Activated T-cell treated with anti-CD3 and anti-CD28 coated beads for 1 hour (primary cell): Measurements from ENCODE around the gene GNAO1.
A peak's percentile ranks its signal among the peaks of the same experiment; 100 is the strongest.

Source experiments
- DNase-seq: peaks from one replicate; pipeline ENCODE4 v3.0.0-alpha.2; 2020; ENCODE audit warnings: low read depth

Gene GNAO1

GRCh38 chr16:56191156-56191815 is at the start of gene GNAO1:
GNAO1 (plus strand) TSS chr16:56191489; CDS start chr16:56192236, 747 bp downstream.
- peak; percentile 38 for DNase-seq

- DNase-seq, result no peak
These were observed 47.6 kb upstream of the GNAO1 start for GRCh38 chr16:56143666-56144065.

GRCh38 chr16:56145369-56145768 is 45.9 kb upstream of the GNAO1 start:
- DNase-seq, result no peak

DNA sequence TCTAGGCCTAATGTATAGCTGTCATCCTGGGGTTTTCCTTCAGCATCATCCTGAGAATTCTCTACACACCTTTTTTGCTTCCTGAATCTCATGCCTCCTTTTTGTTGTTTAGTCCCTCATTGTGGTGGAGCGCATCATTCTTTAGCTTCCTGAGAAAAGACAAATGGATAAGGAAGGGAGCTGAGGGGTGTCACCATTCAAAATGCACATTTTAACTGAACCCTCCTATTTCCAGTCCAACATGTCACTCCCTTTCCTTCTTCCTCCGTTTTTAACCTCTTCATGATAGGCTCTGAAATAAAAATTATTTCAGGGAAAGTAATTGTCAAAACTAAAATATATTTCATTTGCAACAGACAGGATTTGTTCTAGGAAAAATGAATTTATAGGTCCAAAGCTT is 39.7 kb upstream of the GNAO1 start:
- no peak for DNase-seq

GRCh38 chr16:56161658-56162057 is 29.6 kb upstream of the GNAO1 start:
- no peak for DNase-seq

DNA sequence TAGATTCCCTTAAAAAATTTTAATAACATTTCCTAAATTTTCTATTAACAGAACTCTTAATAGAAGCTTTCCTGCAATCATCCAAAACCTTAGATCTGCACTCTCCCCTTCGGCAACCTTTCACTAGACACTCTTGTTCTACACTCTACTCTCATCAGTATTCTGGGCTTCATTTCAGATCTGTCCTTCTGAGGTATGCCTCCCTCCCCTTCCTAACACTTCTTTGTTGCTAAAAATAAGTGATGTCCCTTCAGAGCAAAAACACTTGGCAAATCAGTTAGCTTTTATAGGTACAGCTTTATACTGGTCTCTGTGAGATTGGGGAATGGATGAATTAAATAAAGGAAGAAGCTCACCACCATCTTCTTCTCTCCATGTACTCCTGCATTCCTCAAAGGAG is 28.2 kb upstream of the GNAO1 start:
- DNase-seq, result no peak

GRCh38 chr16:56163938-56164337 is 27.4 kb upstream of the GNAO1 start:
- no peak for DNase-seq

DNA sequence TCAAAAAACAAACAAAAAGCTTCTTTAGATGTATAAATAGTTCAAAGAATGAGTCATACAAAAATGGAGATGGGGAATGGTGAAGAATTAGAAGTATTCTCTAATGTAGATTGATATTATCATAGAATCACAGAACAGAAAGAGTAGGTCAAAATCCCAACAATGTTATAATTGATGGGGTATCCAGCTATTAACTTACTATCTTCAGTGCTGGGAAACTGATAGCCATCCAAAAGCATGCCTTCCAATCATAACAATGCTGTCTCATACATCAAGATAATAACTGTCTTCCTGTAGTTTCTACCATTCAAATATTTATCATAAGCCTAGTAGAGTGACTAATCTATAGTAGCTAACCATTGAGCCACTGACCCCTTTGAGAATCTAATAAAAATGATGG is 26.7 kb upstream of the GNAO1 start:
- DNase-seq, result no peak

- DNase-seq, result no peak
These were observed 16.9 kb upstream of the GNAO1 start for GRCh38 chr16:56174411-56174810.

DNA sequence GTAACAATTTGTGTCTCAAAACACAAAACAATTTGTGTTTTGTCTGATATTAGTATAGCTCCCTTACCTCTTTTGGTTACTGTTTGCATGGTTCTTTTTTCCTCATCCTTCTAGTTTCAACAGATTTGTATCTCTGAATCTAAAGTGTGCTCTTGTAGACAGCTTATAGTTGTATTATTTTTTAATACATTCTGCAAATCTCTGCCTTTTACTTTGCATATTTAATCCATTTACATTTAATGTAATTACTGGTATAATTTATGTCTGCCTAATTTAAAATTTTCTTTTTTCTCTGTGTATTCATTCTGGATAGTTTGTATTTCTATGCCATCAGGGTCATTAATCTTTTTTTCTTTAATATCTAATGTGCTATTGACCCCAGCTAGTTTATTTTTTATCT is 9.9 kb upstream of the GNAO1 start:
- DNase-seq, result no peak

- no peak for DNase-seq
These were observed 8.0 kb upstream of the GNAO1 start for GRCh38 chr16:56183266-56183665.

DNA sequence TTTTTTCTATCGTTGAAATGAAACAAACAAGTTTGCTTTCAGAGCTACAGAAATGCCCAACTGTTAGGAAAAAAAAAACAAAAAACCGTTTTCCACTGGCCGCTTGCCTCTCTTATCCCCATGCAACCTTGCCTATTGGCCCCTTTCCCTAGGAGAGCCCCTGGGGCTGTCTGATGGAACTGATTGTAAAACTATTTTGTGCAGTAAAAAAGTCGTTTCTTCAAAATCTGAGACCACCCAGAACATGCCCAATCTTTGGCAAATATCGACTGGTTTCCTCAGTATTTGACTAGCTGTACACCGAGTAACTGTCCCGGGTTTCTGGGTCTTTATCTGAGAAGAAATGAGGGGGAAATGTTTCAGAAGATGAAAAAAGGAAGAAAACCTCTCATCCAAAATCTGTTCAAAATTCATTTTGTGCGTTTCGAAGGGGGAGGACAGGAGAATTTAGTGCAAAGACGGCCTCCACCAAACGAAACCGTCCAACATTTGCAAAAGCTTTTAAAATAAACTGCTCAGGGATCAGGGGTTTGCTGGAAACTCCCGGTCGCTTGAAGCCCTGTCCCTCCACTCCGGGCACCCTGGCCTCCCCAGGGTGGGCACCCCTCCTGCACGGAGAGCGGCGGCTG is 1.1 kb upstream of the GNAO1 start:
- DNase-seq, result no peak

DNA sequence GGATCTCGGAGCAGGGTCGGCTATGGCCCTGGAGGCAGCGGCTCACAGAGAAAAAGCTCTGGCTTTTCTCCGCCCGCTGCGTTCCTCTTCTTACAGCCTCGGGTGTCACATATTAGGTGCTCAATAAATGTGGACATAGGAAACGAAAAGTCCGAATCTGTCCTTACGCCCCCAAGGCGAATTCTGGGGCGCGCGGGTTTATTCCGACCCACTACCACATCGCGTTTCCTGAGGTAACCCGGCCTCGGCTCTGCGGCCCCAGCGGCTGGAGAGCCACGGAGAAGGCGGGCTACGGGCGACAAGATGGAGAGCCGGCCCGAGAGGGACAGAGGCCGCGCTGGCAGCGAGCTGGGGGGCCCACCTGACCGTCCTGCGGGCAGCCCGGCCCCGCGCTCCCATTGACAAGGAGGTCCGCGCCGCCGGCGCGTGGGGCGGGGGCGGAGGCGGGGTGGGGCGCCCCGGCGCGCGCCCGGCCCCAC is 573 bp upstream of the GNAO1 start:
- no peak for DNase-seq

- DNase-seq, result no peak
These were observed 746 bp downstream of the GNAO1 start for GRCh38 chr16:56191835-56192634.

DNA sequence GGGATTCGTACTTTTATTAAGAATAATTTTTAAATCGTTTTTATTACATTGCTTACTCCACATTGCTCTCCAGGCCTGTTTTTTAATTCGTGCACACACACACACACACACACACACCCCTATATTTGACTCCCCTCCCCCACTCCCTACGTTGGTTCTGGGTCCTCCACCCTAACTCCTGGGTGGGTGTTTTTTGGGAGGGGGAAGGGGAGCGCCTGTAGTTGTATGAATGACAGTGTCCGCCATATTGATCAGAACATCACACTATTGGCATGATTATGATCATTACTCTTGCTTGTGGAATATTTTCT is 1.3 kb downstream of the GNAO1 start:
- no peak for DNase-seq

GRCh38 chr16:56192986-56193945 is 2.0 kb downstream of the GNAO1 start:
- no peak for DNase-seq

- DNase-seq, result peak; percentile 51
These were observed 2.9 kb downstream of the GNAO1 start for GRCh38 chr16:56193951-56194726.

GRCh38 chr16:56195151-56195550 is 3.9 kb downstream of the GNAO1 start:
- DNase-seq, result no peak

DNA sequence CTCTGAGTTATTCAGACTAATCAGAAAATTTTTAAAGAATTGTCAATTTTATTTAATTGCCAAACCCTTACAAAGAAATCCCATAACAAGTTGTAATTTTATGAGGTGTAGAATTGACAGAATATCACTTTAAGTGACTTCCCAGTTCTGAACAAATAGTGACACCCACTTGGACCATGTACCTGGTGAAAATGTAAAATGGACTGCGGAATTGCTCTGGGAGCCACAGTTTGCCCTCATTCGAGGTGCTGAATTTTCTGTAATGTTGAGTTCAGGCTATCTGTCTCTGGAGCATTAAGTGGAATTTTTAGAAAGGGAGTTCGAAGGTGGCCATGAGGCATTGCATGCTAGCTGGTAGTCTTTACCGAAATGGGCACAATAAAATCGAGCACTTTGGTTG is 5.1 kb downstream of the GNAO1 start:
- no peak for DNase-seq

DNA sequence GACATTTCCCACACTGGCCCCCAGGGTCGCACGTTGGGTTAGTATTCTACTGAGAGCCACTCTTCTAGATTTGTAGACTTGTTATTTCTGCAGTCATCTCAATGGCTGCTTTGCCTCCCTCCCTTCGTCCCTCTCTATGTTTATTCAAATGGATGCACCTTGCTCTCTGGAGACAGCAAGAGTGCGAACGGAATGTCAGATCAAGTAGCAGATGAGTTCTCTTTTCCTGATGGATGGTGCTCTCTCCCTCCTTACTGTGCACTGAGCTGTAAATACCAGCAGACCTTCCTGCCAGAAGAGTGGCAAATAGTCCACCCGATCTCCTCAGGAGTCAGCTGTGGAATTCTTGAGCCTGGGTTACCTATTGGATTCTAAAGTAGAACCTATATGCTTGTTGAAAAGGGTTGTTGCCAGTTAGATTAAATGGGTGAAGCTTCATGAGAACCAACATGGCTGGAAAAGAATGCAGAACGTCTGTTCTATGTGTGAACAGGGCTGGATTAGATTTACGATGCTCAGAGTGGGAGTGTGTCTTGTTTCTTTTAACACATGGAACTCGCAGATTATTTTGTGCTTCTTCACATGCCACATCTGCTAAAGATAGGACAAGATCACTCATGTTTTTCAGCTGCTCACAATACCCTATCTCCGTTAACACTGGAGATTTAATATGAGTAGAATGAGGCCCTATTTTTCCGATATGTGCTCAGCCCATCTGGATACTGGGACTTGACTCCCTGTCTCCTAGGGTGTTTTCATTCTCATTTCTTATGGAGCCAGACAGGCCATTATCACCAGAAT is 6.1 kb downstream of the GNAO1 start:
- no peak for DNase-seq
